ENCODE measurements around the gene HES2.
"Not testable (repeated sequence)": the region's sequence is repeated elsewhere in the genome, so short reads cannot be mapped to it uniquely, and the experiment has no call there.

HES2 gene

DNA sequence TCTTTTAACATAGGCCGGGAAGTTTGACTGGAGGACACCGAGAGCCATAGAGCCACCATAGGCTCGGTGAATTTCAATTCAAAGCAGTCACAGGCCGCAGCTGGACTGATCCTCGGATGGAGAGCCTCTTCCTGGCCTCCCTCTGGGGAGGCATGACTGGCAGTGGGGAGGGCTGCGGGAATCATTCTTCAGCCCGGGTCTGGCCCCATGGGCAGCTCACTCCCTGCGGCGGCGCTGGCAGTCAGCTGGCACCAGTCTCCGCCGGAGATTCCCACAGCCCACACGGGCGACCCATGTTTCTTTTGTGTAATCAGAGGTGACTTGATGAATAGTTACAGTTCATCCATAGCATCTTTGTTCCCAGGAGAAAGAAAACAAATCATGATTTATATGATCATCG is 15.4 kb upstream of the HES2 start:
- no peak for DNase-seq (ENCODE audit: low read depth)

DNA sequence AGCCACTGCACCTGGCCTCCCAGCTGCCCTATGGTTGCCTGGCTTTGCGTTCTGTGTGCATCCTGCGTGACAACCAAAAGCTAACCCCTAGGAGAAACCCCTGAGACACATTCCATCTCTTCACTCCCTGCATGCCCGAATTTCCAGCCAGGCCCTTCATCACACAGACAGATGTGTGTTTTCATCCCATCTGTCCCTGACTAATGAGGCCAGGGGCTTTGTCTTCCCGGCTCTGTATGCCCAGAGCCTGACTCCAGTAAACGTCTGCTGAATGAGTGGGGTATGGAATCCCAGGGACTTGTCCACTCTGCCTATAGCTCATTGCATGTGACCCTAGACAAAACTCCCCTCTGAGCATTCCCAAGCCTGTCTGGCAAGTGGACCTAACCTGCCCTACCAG is 14.5 kb upstream of the HES2 start:
- no peak for DNase-seq (ENCODE audit: low read depth)

DNA sequence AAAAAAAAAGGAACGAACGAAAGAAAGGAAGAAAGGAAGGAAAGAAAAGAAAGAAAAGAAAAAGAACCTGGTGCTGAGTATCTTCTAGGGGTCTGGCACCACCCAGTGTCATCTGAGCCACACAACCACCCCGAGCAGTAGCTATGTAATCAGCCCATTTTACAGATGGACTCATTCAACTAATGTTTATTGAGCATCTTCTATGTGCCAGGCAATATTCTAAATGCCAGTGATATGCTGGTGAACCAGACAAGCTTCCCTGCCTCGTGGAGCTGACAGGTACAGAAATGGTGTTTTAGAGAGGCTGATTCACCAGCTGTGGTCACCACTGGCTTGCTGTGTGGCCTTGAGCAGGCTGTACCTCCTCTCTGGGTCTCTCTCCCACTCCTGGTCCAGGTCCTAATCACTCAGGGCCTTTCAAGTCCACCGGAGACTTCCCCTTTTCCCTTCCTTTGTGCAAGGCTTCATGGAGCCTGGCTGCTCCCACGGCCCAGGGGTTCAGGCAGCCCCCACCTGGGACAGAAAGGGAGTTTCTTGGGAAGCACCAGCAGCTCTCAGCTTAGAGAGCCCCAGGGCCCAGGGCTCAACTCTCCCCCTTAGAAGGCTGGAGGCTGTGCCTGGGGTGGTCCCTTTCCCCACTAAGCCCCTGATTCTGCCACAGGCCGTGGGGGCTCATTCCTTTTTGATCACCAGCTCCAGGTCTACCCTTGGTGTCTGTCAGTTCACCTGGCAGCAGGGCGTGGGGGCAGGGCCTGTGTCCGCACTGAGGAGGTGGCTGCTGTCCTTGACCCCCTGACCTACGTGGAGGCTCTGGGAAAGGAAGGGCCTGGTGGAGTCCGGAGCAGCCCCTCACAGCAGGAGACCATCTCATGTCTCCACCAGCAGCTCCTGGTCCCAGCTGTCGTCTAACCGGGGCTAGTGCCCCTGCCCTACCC is 12.2 kb upstream of the HES2 start:
- DNase-seq (ENCODE audit: low read depth), result not testable (repeated sequence)

DNA sequence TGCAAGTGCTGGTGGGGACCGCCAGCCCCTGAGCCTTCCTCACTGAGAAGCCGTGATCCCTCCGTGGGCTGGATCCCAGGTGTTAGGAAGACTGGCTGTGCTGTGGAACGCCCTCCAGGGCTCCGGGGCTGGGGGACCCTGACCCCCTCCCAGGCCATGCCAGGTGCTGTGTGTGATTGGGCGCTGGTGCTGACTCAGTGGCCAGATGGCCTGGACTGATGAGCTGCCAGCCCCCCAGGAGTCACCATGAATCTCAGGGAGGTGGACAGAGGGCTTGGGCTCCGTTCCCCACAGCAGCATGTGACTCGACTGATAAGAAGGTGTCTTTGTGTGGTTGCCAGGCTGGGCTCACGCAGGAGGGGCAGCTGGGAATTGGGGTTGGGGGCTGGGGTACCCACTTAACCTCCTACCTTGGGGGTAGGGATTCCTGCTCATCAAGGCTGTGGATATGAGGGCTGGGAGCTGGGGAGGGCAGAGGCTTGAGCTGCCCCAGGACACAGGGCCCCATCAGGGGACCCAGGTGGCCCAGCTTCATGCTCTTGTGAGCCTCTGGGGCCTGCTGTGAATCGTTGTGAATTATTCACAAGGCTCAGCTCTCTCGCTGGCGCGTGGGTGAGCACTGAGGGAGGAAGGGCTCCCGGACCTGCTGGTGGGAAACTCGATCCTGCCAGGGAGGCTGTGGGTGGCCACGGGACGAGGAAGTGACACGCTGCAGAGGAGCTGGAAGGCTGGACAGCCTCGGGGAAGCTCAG is 10.1 kb upstream of the HES2 start:
- DNase-seq (ENCODE audit: low read depth), result not testable (repeated sequence)

DNA sequence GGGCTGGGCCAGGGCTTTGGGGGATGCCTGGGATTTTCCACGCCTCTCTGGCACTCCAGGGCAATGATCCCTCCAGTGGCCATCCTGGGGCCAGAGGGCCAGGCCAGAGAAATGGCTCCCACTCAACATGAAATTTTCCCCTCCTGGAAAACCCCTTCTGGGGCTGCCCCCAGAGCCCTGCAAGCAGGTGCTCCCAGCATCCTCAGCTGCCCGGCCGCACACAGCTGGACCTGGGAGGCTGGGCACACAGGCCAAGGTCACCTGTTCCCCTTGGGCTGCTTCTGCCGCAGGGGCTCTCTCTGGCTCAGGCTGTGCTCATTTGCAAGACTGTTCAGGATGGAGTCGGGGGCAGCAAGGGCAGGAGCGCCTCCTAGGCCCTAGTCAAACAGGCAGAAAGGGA is 8.7 kb upstream of the HES2 start:
- DNase-seq (ENCODE audit: low read depth), result not testable (repeated sequence)

DNA sequence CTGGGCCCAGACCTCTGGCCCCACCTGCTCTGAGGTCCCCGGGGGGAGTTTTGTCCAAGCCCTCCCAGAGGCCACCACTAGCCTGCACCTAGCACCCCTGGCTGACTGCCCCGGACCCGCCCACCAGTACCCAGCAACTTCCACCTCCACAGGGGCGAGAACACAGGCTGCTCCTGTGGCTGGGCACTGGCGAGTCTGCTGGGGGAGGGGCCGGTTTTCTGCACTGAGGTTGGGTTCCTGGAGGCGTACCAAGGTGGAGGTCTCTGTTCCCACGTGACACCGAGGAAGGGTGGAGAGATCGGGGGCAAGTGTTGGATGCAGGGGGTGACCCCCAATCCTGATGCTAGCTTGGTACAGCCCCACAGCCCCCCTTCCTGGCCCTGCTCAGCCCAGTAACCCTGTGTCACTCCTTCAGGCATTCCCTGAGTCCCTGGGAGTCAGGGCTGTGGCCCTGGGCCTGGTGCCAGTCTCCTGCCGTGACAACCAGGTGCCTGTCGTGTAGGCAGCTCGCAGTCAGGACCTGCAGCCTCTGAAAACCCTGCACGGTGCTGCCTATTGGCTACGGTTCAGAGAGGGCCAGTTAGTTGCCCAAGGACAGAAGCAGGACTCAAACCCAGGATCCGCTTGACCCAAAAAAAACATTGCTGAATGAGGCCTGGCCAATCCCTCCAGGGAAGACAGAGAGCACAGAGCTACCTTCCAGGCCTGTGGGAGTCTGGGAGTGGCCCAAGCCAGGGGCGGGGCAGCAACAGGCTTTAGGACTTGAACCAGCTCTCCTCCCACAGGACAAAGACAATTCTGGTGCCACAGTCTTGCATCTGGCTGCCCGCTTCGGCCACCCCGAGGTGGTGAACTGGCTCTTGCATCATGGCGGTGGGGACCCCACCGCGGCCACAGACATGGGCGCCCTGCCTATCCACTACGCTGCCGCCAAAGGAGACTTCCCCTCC is 8.0 kb upstream of the HES2 start:
- no peak for DNase-seq (ENCODE audit: low read depth)

DNA sequence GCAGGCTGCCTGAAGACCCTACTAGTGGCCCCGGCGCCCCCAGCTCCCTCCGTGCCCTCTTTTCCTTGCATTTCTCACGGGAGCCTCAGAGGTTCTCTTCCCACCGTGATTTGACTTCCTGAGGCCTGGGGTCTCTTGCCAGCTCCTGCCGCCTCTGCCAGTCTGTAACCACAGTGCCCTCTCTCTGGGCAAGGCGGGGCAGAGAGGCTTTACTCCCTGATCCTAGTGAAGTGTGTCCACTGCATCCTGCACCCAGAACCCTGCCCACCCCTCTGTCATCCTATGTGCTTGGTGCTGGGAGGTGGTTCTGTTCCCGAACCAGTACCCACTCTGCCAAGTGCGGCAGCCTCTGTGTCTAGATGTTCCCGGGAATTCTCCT is 7.2 kb upstream of the HES2 start:
- DNase-seq (ENCODE audit: low read depth), result no peak

DNA sequence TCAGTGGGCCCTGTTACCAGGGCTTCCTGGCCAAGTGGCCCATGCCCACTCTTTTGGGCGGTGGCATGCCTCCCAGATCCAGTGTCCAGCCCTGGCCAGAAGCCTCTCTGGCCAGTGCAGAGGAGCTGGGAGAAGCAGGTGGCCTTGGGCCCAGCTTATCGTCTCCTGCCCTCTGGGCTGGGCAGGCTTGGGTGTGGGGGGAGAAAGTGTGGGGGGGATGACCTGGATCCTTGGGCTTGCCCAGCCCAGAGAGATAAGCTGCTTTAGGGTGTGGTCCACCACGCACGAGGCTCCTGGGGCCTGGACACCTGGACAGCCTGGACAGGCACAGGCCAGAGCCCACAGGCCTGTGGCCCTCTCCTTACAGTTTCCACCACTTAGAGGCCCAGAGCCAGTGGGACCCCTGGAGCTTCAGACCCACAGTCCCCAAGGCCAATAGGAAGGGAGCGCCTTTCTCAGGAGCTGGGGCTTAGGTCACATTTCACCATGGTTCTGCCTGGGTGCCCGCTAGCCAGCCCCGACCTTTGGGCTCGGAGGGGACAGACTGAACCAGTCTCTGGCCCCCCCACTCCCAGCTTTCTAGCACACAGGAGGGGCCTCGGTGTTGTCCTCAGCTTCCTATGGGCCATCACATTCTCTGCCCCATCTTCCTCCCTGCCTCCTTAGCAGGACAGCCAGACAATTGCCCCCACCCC is 6.7 kb upstream of the HES2 start:
- DNase-seq (ENCODE audit: low read depth), result no peak

DNA sequence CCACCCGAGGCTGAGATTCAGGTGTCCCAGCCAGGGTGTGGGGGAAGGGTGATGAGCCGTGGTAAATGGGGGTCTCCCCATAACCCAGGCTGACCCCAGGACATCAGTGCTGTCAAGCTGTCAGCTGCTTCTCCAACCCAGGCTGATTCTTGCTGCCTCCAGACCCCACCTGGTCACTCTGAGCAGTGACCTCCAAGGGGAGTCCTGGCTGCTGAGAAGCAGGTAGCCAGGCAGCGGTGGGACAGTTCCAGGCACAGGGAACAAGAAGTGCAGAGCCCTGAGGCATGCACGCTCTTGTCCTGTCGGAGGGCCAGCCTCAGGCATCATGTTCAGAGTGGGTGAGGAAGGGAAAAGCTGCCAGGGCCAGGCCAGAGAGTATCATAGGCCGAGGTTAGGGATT is 5.9 kb upstream of the HES2 start:
- no peak for DNase-seq (ENCODE audit: low read depth)

DNA sequence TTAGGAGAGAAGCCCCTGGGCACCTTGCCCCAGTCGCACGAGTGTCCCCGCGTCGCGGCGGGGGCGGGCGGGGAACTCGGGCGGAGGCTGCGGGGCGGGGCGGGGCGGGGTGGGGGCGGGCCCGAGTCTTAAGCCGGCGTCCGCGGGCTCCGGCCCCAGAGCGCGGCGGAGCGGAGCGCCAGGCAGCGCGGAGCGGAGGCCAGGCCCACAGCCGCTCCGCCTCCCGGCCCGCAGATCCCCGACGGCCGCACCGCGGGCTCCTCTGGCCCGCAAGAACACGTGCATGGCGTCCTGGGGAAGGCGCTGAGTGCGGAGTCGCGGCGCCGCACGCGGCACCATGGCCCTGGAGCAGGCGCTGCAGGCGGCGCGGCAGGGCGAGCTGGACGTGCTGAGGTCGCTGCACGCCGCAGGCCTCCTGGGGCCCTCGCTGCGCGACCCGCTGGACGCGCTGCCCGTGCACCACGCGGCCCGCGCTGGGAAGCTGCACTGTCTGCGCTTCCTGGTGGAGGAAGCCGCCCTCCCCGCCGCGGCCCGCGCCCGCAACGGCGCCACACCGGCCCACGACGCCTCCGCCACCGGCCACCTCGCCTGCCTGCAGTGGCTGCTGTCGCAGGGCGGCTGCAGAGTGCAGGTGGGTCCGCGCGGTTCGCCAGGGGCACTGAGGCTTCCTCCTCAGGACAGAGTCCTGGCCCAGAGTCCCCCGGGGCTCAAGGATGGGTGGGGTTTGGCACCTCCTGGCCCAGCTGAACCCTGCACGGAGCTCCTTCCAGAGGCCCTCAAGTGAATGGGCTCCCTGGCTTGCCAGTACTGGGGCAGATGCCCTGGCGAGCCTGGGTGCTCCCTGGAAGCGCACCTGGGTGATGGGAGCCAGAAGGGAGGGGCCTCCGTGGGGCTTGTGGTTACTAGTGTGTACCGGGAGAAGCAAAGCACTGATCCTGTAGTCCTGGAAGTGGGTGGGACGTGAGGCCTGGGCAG is 5.2 kb upstream of the HES2 start, which contains the start of gene ESPN:
Gene ESPN (plus strand): TSS at position 158 of the 975 bp plus-strand sequence. CDS start 180 bp downstream, at position 338.
- DNase-seq (ENCODE audit: low read depth), result no peak

DNA sequence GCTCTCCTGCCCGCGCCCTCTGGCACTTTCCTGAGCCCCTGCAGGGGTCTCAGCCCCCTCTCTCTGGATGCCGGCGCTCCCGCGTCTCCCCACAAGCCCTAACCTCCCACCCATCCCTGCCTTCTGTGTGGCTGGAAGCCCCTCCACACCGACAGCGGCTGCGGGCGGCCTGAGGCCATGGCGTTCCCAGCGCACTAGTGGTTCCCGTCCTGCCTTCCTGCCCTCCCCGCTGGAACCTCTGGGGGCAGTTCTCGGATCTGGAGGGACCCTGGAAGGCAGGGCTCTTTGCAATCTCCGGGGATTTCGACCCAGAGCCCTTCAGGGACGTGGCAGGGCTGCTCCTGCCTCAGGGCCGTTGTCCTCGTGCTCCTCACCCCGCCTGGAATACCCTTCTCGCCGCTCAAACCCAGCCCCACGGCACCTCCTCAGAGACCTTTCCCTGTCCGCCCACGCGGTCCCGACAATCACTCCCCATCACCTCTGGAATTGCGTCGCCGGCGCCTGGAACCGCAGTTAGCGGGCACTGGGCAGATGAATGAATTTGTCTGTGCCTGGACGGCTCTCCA is 4.4 kb upstream of the HES2 start:
- DNase-seq (ENCODE audit: low read depth), result no peak

DNA sequence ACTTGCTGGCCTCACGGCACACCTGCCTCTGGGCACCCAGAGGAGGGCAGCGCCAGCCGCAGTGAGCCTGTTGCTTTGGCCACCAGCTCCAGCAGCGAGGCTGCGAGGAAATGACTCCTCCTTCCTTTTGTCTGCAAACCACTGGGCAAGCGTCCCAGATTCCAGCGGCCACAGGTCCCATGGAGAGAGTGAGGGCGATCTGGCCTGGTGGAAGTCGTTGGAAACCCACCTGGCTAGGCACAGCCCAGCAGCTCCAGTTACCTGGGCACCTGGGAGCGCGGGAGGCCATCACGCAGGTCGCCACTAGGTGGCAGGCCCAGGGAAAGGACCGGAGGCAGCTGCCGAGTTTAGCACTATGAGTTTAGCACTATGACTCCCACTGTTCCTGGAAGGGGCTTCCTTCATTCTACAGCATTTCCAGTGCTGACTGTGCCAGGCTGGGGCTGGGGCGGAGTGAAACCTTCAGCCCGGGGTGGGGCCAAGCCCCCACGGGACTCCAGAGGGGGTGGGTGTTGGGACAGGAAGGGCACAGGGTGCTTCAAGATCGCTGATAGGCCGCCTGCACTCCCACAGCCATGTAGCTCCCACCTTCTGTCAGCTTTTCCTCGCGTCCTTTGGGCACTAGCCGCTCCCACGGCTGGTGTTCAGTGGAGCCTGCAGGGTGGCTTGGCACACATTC is 3.7 kb upstream of the HES2 start:
- DNase-seq (ENCODE audit: low read depth), result no peak

DNA sequence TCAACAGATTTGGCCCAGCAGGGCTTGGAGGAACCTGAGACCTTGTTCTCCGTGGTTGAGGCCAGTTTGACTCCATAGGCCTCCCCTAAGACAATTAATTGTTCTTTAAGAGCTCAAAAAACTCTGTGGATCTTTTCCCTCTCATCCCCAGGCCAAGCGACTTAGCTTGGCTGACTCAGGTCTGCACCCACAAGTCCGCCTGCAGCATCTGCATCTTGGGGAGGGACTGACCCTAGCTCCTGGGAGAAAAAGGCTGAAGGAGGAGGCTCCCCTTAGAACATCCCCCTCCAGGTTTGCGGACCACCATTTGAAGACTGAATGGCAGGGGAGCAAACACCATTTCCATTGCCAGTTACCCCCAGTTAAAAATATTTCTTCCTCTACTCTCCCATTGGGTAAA is 1.5 kb upstream of the HES2 start:
- no peak for DNase-seq (ENCODE audit: low read depth)

DNA sequence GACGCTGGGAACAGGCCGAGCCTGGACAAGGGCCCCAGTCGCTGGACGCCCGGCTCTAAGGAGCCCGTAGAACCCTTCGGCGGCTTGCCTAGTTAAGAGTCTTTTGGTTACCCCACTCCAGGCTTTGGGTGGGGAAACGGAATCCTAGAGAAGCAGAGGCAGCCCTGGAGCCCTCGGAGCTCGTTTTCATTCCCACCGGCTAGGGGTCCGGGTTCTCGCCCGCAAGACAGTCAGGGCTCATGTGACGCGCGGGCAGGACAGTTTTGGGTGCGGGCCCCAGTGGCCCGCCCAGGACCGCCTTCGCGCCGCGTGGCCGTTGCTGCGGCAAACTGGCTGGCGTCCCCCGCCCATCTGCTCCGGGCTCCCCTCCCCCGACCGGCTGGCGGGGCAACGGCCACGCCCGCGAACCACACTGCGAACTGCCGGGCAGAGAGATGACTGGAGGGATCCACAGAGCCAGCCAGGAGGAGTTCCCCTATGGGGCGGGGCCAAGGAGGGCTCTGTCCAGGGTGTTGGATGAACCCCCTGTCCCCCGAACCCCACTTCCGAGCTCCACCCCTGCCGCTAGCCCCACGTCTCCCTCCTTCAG is 829 bp upstream of the HES2 start:
- no peak for DNase-seq (ENCODE audit: low read depth)

DNA sequence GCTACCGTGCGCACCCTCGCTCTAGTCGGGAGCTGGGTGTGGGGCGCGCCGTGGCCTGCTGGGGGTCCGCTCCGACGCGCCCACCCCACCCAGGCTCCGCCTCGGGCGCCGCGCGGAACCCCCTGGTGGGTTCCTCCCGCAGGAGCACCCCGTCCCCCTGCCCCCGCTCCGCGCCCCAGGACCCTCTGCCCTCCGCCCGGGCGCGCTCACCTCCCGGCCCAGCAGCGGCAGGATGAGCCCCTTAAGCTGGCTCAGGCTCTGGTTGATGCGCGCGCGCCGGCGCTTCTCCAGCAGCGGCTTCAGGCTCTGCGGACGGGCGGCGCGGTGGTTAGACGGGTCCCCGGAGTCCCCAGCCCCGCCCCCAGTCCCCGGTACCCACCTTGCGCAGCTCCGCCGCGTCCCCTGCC is 319 bp downstream of the HES2 start:
- no peak for DNase-seq (ENCODE audit: low read depth)

DNA sequence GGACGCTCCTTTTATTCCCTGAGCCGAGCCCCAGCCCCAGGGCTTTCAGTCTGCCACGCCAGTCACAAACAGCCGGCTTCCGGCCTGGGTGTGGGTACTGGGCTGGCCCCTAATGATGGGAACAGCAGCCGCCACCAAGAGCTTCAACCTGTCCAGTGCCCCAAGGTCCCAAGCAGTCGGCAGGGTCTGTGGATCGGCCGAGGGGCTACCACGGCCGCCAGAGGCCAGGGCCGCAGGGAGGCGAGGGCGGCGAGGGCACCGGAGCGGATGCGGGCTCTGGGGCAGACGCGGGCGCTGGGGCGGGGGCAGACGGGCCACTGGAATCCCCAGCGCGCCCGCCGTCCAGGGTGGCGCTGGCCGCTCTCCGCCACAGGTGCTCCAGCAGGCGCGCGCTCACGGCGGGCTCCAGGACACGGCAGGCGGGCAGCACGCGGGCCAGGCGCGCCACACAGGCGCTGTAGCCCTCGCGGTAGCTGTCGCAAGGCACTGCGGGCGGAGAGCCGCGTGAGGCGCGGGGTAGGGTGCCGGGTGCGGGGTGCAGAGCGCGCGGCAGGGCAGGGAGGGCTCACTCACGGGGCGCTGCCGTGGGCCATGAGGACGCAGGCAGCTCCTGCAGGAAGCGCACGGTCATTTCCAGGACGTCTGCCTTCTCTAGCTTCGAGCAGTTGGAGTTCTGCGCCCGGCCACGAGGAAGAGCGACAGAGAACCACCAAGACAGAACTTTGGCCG is 887 bp downstream of the HES2 start:
- no peak for DNase-seq (ENCODE audit: low read depth)

DNA sequence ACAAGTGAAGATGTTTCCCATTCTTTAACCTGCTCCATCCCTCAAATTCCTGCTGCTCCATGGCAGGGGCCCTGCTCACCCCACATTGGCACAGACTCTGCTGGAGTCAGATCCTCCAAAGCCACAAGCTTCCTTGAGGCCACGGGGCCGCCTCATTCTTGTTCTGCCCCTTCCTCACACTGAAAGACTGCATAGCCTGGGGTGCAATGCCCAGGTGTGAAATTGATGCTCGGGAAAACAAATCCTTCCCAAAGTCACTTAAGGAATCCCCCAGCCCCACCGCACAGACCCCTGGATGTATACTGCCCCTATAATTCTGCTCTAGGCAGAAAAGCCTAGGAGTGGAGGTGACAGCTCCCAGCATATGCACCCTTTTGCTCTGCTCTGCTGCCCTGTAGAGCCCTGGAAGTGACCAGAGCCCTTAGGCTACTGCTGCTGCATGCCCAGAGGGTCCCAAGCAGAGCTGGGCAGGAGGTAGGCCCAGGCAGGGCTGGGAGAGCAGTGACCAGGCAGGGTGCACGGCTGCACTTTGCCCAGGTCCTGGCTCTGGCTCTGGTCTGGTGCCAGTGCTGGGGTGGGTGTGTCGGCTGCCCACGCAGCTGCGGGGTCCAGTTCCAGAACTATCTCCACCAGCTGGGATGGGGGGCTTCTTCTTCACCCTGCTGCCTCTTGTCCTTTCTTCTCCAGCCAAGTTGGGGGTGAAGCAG is 1.6 kb downstream of the HES2 start:
- DNase-seq (ENCODE audit: low read depth), result no peak

DNA sequence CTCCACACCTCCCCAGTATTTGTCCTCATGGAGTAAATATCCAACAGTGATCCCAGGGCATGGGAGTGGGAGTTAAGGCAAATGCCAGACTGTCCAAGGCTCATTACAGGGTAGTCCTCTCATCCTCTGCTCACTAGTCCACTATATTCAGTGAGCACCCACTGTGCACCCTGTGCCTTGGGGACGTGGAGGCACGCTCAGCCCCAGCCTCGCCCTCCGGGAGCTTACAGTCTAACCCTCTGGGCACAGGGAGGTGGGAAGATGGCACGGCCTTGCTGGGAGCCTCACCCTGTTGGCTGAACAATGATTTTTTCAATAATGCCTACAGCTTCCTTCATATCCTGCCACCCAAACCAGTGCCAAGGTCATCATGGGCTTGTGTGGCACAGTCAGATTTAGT is 2.8 kb downstream of the HES2 start:
- no peak for DNase-seq (ENCODE audit: low read depth)

Data from stromal cell of bone marrow (primary cell).